22Rv1 (cell line): ENCODE data around the gene FAM47E.

Source experiments
- CTCF ChIP-seq: fragments of 450-650 bp; IDR thresholded peaks from 2 replicates; pipeline ENCODE4 v1.5.1; 2017; ENCODE audit warnings: mild to moderate bottlenecking
- ZFX ChIP-seq: fragments of 450-650 bp; IDR thresholded peaks from 2 replicates; pipeline ENCODE4 v1.6.1; 2017; ENCODE audit warnings: antibody characterized with exemption, borderline replicate concordance

GRCh38 chr4:76305033-76305687 is 53.6 kb downstream of the FAM47E start:
- TF ChIP-seq CTCF, result no peak
- no peak for TF ChIP-seq ZFX
